Measurements from ENCODE around the gene SPATA19. TPM values are rescaled to one million over a fixed set of nuclear protein-coding genes. Genes with fewer than 3 reads are reported as not detected.
"Not testable (repeated sequence)": the region's sequence is repeated elsewhere in the genome, so short reads cannot be mapped to it uniquely, and the experiment has no call there.

The SPATA19 gene
- total RNA-seq, 1 experiment from 2014 or later = not detected

GRCh38 chr11:133864756-133865155 is 19.4 kb upstream of the SPATA19 start:
- TF ChIP-seq CTCF (IDR thresholded peaks at IDR 0.05; ENCODE audit: unreplicated experiment) = no peak
- peaks cover 5% of the 10 kb centered on the region for H3K36me3 Mint-ChIP-seq (ENCODE audit: insufficient read depth, unreplicated experiment)
- POLR2A ChIA-PET = interaction anchor here (0.8 kb wide), 1 partner anchor 10 kb away, joined by 3 read pairs; no protein-coding TSS in a partner anchor
- no peaks in the 10 kb centered on the region for H3K9me3 Mint-ChIP-seq (ENCODE audit: unreplicated experiment)
- intact Hi-C loops (cut with micrococcal nuclease) = no loop called here
- H3K27ac Mint-ChIP-seq (ENCODE audit: low read depth, unreplicated experiment) = no peak overlapping the region
- no peaks in the 10 kb centered on the region for H3K4me1 Mint-ChIP-seq (ENCODE audit: insufficient read depth, unreplicated experiment)
- no TSS peak for BruUV-seq (replicated peaks)
- DNase-seq (ENCODE audit: unreplicated experiment) = no peak
- no peak overlapping the region for H3K4me3 Mint-ChIP-seq (ENCODE audit: unreplicated experiment)
- CTCF ChIA-PET = no interaction called here
- H3K27me3 Mint-ChIP-seq (ENCODE audit: insufficient read depth, unreplicated experiment) = peaks cover 29% of the 10 kb centered on the region

GRCh38 chr11:133860151-133860550 is 14.8 kb upstream of the SPATA19 start:
- Mint-ChIP-seq H3K9me3 (ENCODE audit: unreplicated experiment) (no peaks in the 10 kb centered on the region), H3K27ac (ENCODE audit: low read depth, unreplicated experiment) (no peak overlapping the region), H3K27me3 (ENCODE audit: insufficient read depth, unreplicated experiment) (peaks cover 39% of the 10 kb centered on the region), H3K4me3 (ENCODE audit: unreplicated experiment) (no peak overlapping the region), H3K4me1 (ENCODE audit: insufficient read depth, unreplicated experiment) (no peaks in the 10 kb centered on the region), H3K36me3 (ENCODE audit: insufficient read depth, unreplicated experiment) (peaks cover 5% of the 10 kb centered on the region)
- intact Hi-C loops (cut with micrococcal nuclease) = no loop called here
- CTCF ChIA-PET = no interaction called here
- no peak for TF ChIP-seq CTCF (IDR thresholded peaks at IDR 0.05; ENCODE audit: unreplicated experiment)
- no TSS peak for BruUV-seq (replicated peaks)
- POLR2A ChIA-PET = no interaction called here
- no peak for DNase-seq (ENCODE audit: unreplicated experiment)

- DNase-seq (ENCODE audit: unreplicated experiment); intact Hi-C loops (cut with micrococcal nuclease); H3K4me1 Mint-ChIP-seq (ENCODE audit: insufficient read depth, unreplicated experiment); H3K36me3 Mint-ChIP-seq (ENCODE audit: insufficient read depth, unreplicated experiment); H3K4me3 Mint-ChIP-seq (ENCODE audit: unreplicated experiment); BruUV-seq (replicated peaks); H3K27ac Mint-ChIP-seq (ENCODE audit: low read depth, unreplicated experiment); H3K9me3 Mint-ChIP-seq (ENCODE audit: unreplicated experiment): not testable (repeated sequence)
- peaks cover 56% of the 10 kb centered on the region for H3K27me3 Mint-ChIP-seq (ENCODE audit: insufficient read depth, unreplicated experiment)
- ChIA-PET POLR2A (interaction anchor here (0.6 to 1.0 kb wide), 3 partner anchors 11 to 734 kb away, joined by 3 to 4 read pairs (median 3); no protein-coding TSS in a partner anchor), CTCF (interaction anchor here (0.6 to 1.3 kb wide), 3 partner anchors 14 to 781 kb away, joined by 3 to 4 read pairs (median 3); no protein-coding TSS in a partner anchor)
Measured at GRCh38 chr11:133854330-133854960, 9.1 kb upstream of the SPATA19 start.

GRCh38 chr11:133844217-133844616 is 1.1 kb downstream of the SPATA19 start:
- Mint-ChIP-seq H3K27me3 (ENCODE audit: insufficient read depth, unreplicated experiment) (peaks cover 43% of the 10 kb centered on the region), H3K9me3 (ENCODE audit: unreplicated experiment) (no peaks in the 10 kb centered on the region), H3K27ac (ENCODE audit: low read depth, unreplicated experiment) (no peak overlapping the region), H3K36me3 (ENCODE audit: insufficient read depth, unreplicated experiment) (no peaks in the 10 kb centered on the region), H3K4me3 (ENCODE audit: unreplicated experiment) (no peak overlapping the region), H3K4me1 (ENCODE audit: insufficient read depth, unreplicated experiment) (no peaks in the 10 kb centered on the region)
- POLR2A ChIA-PET = no interaction called here
- DNase-seq (ENCODE audit: unreplicated experiment) = no peak
- intact Hi-C loops (cut with micrococcal nuclease) = no loop called here
- no TSS peak for BruUV-seq (replicated peaks)
- CTCF ChIA-PET = interaction anchor here (1.1 kb wide), 1 partner anchor 9 kb away, joined by 4 read pairs; no protein-coding TSS in a partner anchor
- no peak for TF ChIP-seq CTCF (IDR thresholded peaks at IDR 0.05; ENCODE audit: unreplicated experiment)

Data from MCF 10A (cell line).